Measurements from ENCODE around the gene SMAD7. TPM values are rescaled to one million over a fixed set of nuclear protein-coding genes. Genes with fewer than 3 reads are reported as not detected.

Gene SMAD7
- total RNA-seq, 1 donor = 89.7 TPM

DNA sequence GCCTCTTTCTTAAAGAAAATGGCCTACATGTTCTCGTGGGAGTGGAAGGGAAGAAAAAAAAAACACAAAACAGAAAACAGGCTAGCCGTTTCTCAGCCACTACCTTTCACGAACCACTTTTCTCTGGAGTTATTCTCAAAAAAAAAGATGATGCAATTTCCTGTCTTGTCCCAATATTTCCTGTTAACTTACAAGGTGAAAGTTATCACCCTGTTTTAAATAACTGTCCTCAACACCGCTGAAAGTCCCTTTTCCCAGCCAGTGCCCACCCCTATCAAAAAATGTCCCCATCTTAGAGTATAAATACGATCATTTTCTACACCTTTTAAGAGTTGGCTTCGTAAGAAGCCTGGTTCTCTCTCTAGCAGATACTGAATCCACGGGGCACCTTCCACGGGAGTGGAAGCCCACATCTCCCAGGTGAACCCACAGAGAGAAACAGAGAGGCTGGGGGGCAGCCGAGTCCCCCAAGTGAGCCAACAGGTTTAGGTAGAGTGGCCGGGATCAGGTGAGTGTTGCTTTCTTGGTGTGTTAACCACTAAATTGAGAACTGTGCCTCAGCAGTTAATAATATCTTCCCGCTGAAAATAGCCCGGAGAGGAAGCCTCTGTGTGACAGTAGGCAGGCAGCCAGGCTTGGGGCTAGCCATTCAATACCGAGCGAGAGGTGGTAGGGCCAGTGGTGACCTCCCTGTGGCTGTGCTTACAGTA lies 15.9 kb downstream of the SMAD7 start:
- Histone ChIP-seq H3K27me3 (ENCODE audit: insufficient read depth, low read length) (no peaks in the 10 kb centered on the region), H3K4me3 (ENCODE audit: low read length) (no peak overlapping the region), H3K4me1 (ENCODE audit: insufficient read depth, low read length) (peaks cover 99% of the 10 kb centered on the region)

GRCh38 chr18:48934415-48934722 lies 16.4 kb downstream of the SMAD7 start:
- Histone ChIP-seq H3K4me3 (ENCODE audit: low read length) (no peak overlapping the region), H3K27me3 (ENCODE audit: insufficient read depth, low read length) (no peaks in the 10 kb centered on the region), H3K4me1 (ENCODE audit: insufficient read depth, low read length) (peaks cover 99% of the 10 kb centered on the region), H3K9me3 (ENCODE audit: low read depth, low read length) (no peaks in the 10 kb centered on the region)

More for the DNA sequence above, 15.9 kb downstream of the SMAD7 start:
- no peaks in the 10 kb centered on the region for H3K9me3 ChIP-seq (ENCODE audit: low read depth, low read length)

DNA sequence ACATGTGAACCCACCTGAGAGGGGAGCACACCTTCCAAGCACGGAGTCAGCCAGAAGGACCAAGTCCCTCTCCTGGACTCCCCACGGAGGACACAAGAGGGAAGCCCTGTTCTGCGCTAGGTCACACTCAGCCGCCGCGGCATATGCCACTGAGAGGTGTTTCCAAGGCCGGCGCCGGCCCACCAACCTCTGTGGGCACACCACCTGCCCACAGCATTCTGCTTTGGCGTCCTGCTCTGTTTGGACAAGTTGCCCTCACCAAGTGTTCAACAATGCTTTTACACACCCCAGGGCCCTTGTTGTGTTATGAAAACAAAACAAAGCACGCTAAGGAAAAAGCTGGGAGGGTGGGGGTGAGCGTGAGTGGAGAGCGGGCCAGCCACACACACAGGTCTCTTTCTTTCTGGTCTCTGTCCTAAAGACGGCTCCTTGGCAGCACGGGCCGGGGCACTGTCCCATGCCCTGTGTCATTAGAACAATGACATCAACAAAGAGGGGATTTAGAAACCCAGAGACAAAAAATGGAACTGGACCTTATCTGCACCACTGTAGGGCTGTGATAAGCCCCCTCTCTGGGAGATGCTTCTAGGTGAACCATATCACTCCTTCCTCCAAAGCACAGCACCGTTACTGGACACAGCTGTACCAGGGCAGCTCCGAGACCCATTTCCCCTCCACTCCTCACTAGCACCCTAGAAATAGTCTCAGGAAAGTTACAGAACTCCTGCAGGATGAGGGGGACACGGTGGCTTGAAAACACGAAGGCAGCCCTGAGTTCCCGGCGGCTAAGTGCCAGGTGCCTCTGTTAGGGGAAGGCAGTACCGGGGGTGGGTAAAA lies 17.0 kb downstream of the SMAD7 start:
- H3K27me3 ChIP-seq (ENCODE audit: insufficient read depth, low read length) = no peaks in the 10 kb centered on the region
- H3K4me3 ChIP-seq (ENCODE audit: low read length) = no peak overlapping the region
- H3K4me1 ChIP-seq (ENCODE audit: insufficient read depth, low read length) = peaks cover 99% of the 10 kb centered on the region
- no peaks in the 10 kb centered on the region for H3K9me3 ChIP-seq (ENCODE audit: low read depth, low read length)

GRCh38 chr18:48932822-48933510 lies 17.8 kb downstream of the SMAD7 start:
- Histone ChIP-seq H3K4me3 (ENCODE audit: low read length) (no peak overlapping the region), H3K4me1 (ENCODE audit: insufficient read depth, low read length) (peaks cover 99% of the 10 kb centered on the region), H3K27me3 (ENCODE audit: insufficient read depth, low read length) (no peaks in the 10 kb centered on the region), H3K9me3 (ENCODE audit: low read depth, low read length) (no peaks in the 10 kb centered on the region)

DNA sequence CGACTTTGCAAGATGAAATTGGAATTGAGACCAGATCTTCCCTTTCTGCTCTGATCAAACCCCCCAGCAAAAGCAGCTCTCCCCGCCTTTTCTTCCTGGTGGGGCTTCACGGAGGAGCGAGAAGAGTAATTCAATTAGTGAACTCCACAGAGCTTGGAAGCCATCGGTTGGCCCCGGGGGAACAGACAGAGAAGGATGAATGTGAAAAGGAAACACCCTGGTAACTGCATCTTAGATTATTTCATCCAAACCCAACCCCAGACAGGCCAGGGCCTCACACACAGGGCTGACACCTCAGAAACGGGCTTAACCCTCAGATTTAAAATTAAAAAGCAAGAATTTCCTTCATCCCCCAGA lies 18.3 kb downstream of the SMAD7 start:
- Histone ChIP-seq H3K9me3 (ENCODE audit: low read depth, low read length) (no peaks in the 10 kb centered on the region), H3K4me1 (ENCODE audit: insufficient read depth, low read length) (peaks cover 99% of the 10 kb centered on the region), H3K4me3 (ENCODE audit: low read length) (no peak overlapping the region), H3K27me3 (ENCODE audit: insufficient read depth, low read length) (no peaks in the 10 kb centered on the region)

DNA sequence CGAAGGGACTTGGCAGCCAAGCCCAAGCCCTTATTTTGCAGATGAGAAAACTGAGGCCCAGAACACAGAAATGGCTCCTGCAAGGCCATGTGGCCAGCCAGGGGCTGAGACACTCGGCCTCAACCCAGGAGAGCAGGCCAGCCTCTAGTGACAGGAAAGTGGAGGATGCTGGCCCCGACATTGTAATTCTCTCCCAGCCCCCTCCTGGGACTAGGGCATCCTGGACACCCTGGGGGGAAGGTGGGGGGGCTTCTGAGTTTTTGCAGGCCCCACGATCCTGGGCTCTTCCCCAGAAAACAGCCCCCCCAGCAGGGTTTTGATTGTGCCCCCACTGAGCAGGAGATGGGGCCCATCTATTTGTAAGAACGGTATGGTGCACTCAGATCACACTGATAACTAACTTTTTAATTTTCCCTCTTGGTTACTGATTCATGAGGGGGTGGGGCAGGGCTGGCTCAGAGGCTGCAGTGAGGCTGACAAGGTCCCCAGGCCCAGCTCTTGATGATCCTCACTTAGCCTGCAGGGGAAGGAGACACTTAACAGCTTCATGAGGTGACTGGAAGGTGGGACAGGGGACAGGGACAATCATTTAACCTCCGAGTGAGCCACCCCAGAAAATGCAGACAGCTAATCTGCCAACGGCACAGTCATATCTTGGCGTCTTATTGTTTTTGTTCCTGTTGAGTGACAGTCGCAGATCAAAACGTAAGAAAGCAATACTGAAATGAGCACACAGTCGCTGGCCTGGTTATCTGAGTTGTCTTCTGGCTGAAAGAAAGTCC lies 18.9 kb downstream of the SMAD7 start:
- no peak overlapping the region for H3K4me3 ChIP-seq (ENCODE audit: low read length)
- peaks cover 99% of the 10 kb centered on the region for H3K4me1 ChIP-seq (ENCODE audit: insufficient read depth, low read length)
- H3K27me3 ChIP-seq (ENCODE audit: insufficient read depth, low read length) = no peaks in the 10 kb centered on the region
- H3K9me3 ChIP-seq (ENCODE audit: low read depth, low read length) = no peaks in the 10 kb centered on the region

DNA sequence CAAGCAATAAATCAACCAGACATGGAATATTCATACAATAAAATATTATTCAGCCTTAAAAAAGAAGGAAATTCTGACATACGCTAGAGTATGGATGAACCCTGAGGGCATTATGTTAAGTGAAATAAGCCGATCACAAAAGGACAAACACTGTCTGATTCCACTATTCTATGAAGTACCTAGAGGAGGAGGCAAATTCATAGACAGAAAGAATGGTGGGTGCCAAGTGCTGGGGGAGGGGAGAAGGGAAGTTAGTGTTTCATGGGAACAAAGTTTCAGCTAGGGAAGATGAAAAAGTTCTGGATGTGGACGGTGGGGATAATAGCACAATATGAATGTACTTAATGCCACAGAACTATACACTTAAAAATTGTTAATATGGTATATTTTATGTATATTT lies 19.8 kb downstream of the SMAD7 start:
- Histone ChIP-seq H3K4me3 (ENCODE audit: low read length) (no peak overlapping the region), H3K27me3 (ENCODE audit: insufficient read depth, low read length) (no peaks in the 10 kb centered on the region), H3K4me1 (ENCODE audit: insufficient read depth, low read length) (peaks cover 99% of the 10 kb centered on the region), H3K9me3 (ENCODE audit: low read depth, low read length) (no peaks in the 10 kb centered on the region)

GRCh38 chr18:48929941-48930713 lies 20.6 kb downstream of the SMAD7 start:
- Histone ChIP-seq H3K9me3 (ENCODE audit: low read depth, low read length) (no peaks in the 10 kb centered on the region), H3K4me3 (ENCODE audit: low read length) (no peak overlapping the region), H3K27me3 (ENCODE audit: insufficient read depth, low read length) (no peaks in the 10 kb centered on the region), H3K4me1 (ENCODE audit: insufficient read depth, low read length) (peaks cover 97% of the 10 kb centered on the region)

GRCh38 chr18:48929212-48929612 lies 21.6 kb downstream of the SMAD7 start:
- Histone ChIP-seq H3K4me1 (ENCODE audit: insufficient read depth, low read length) (peaks cover 97% of the 10 kb centered on the region), H3K27me3 (ENCODE audit: insufficient read depth, low read length) (no peaks in the 10 kb centered on the region), H3K4me3 (ENCODE audit: low read length) (no peak overlapping the region), H3K9me3 (ENCODE audit: low read depth, low read length) (no peaks in the 10 kb centered on the region)

DNA sequence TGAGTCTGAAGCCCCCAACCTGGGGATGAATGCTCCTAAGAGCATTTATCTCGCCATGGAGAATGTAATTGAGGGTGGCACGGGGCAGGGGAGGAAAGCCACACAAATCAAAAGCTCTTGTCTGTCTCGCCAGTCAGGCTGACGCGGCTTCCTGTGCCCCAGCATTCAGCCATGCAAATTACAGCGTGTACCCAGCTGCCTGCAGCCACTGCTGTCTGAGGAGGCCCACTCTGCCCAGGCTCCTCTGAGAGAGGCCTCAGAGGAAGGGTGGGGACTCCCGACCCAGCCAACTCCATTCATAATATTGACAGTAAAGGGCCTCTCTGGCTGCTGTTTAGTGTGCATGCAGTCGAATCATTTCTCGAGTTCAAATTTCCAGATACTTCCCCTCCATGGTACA lies 22.0 kb downstream of the SMAD7 start:
- no peaks in the 10 kb centered on the region for H3K9me3 ChIP-seq (ENCODE audit: low read depth, low read length)
- no peaks in the 10 kb centered on the region for H3K27me3 ChIP-seq (ENCODE audit: insufficient read depth, low read length)
- peaks cover 97% of the 10 kb centered on the region for H3K4me1 ChIP-seq (ENCODE audit: insufficient read depth, low read length)
- H3K4me3 ChIP-seq (ENCODE audit: low read length) = no peak overlapping the region

GRCh38 chr18:48927286-48928080 lies 23.3 kb downstream of the SMAD7 start:
- Histone ChIP-seq H3K4me1 (ENCODE audit: insufficient read depth, low read length) (peaks cover 97% of the 10 kb centered on the region), H3K27me3 (ENCODE audit: insufficient read depth, low read length) (no peaks in the 10 kb centered on the region), H3K9me3 (ENCODE audit: low read depth, low read length) (no peaks in the 10 kb centered on the region), H3K4me3 (ENCODE audit: low read length) (no peak overlapping the region)

GRCh38 chr18:48926420-48926857 lies 24.3 kb downstream of the SMAD7 start:
- Histone ChIP-seq H3K4me1 (ENCODE audit: insufficient read depth, low read length) (peaks cover 96% of the 10 kb centered on the region), H3K9me3 (ENCODE audit: low read depth, low read length) (no peaks in the 10 kb centered on the region), H3K4me3 (ENCODE audit: low read length) (no peak overlapping the region), H3K27me3 (ENCODE audit: insufficient read depth, low read length) (no peaks in the 10 kb centered on the region)

DNA sequence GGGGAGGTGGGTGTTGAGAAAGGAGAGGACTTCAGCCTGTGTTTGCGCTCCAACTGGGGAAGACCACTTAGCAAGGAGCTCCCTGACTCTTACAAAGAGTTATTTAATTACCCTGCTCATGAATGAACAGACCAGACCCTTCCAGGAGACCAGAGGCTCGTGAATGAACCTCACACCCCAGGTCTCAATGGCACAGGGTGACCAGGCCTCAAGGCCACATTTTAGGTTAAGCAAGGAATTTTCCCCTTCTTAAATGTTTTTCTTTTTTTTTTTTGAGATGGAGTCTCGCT lies 25.3 kb downstream of the SMAD7 start:
- Histone ChIP-seq H3K27me3 (ENCODE audit: insufficient read depth, low read length) (no peaks in the 10 kb centered on the region), H3K4me3 (ENCODE audit: low read length) (no peak overlapping the region), H3K9me3 (ENCODE audit: low read depth, low read length) (no peaks in the 10 kb centered on the region), H3K4me1 (ENCODE audit: insufficient read depth, low read length) (peaks cover 86% of the 10 kb centered on the region)

All from mononuclear cell (primary cell).